ENCODE data around the gene ADAMTS8.

DNA sequence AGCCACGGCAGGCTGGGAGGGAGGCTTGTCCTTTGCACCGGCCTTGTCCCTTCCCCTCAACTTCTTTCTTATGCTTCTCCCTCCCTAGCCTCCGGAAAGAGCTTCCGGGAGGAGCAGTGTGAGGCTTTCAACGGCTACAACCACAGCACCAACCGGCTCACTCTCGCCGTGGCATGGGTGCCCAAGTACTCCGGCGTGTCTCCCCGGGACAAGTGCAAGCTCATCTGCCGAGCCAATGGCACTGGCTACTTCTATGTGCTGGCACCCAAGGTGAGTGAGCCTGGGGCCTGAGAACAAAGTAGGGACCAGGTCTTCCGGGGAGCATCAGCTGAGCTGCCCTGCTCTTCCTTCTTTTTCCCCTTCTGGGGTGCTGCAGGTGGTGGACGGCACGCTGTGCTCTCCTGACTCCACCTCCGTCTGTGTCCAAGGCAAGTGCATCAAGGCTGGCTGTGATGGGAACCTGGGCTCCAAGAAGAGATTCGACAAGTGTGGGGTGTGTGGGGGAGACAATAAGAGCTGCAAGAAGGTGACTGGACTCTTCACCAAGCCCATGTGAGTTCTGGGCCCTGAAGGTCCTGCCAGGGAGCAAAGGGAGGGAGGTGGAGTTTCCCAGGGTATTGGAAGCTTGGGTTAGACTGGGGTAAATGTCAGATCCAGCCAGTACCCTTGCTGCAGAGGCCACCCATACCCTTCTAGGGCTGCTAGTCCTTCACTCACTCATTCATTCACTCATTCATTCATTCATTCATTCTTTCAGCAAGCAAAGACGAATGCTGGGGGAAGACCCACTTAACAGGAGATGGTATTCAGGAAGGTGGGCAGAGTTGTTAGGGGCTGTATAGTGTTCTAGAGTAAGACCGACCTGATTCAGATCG lies 42.7 kb upstream of the ADAMTS8 start:
- TF ChIP-seq EZH2 (IDR thresholded peaks at IDR 0.05; ENCODE audit: insufficient read depth, poor library complexity, severe bottlenecking) (no peak), EZH2phosphoT487 (IDR thresholded peaks at IDR 0.05; ENCODE audit: insufficient read depth, low read depth) (no peak)

Measured in GM23248 (cell line).